Neuronal stem cell (in vitro differentiated cells): ENCODE results near the gene THOP1.

ENCODE experiments used
- DNase-seq: peaks from one replicate; pipeline ENCODE4 v3.0.0-alpha.2; 2013; ENCODE audit warnings: low spot score
- H2AFZ ChIP-seq: one replicate; pipeline ENCODE4 v1.6.1; 2013; ENCODE audit warnings: mild to moderate bottlenecking, low read length, inconsistent platforms
- H2AK5ac ChIP-seq: 2 replicates; pipeline ENCODE4 v1.6.1; 2013; ENCODE audit warnings: low read depth, mild to moderate bottlenecking, inconsistent platforms, low read length, moderate library complexity, mixed read lengths
- H2BK120ac ChIP-seq: 2 replicates; pipeline ENCODE4 v1.6.1; 2013; ENCODE audit warnings: low read depth, mild to moderate bottlenecking, inconsistent platforms, low read length, moderate library complexity, mixed read lengths
- H2BK12ac ChIP-seq: one replicate; pipeline ENCODE4 v1.6.1; 2013; ENCODE audit warnings: low read length, inconsistent platforms
- H2BK15ac ChIP-seq: 2 replicates; pipeline ENCODE4 v1.6.1; 2013; ENCODE audit warnings: mild to moderate bottlenecking, low read length, inconsistent platforms, mixed read lengths
- H2BK5ac ChIP-seq: one replicate; pipeline ENCODE4 v1.6.1; 2013; ENCODE audit warnings: inconsistent platforms, mild to moderate bottlenecking, low read length, moderate library complexity
- H3K14ac ChIP-seq: one replicate; pipeline ENCODE4 v1.6.1; 2013; ENCODE audit warnings: low read length, inconsistent platforms
- H3K18ac ChIP-seq: 2 replicates; pipeline ENCODE4 v1.6.1; 2013; ENCODE audit warnings: low read length, inconsistent platforms
- H3K23ac ChIP-seq: 2 replicates; pipeline ENCODE4 v1.6.1; 2013; ENCODE audit warnings: low read depth, mild to moderate bottlenecking, mixed read lengths, low read length, inconsistent platforms; ENCODE audit not compliant: poor library complexity
- H3K27ac ChIP-seq: replicated peaks from 3 replicates; pipeline ENCODE4 v1.5.1; 2013; ENCODE audit warnings: low read length, inconsistent platforms
- H3K27me3 ChIP-seq, 3 experiments: 2 replicates each; pipeline ENCODE4 v1.6.1; 2013; ENCODE audit warnings: low read length in 3 of 3, mild to moderate bottlenecking in 2 of 3, inconsistent platforms in 1 of 3, low read depth in 1 of 3, mixed read lengths in 1 of 3, moderate library complexity in 1 of 3; ENCODE audit not compliant: control insufficient read depth in 3 of 3, insufficient read depth in 3 of 3
- H3K36me3 ChIP-seq, 2 donors: replicated peaks in 1 of 2; 2 replicates each; pipeline ENCODE4 v1.6.1; 2013; ENCODE audit warnings: low read length in 2 of 2; ENCODE audit not compliant: control insufficient read depth in 2 of 2, insufficient read depth in 2 of 2
- H3K4ac ChIP-seq: 2 replicates; pipeline ENCODE4 v1.6.1; 2013; ENCODE audit warnings: inconsistent platforms, mild to moderate bottlenecking, low read length, moderate library complexity
- H3K4me1 ChIP-seq, 2 donors: 1 replicate in 1 of 2; 2 replicates in 1 of 2; pipeline ENCODE4 v1.6.1; 2013; ENCODE audit warnings: low read length in 2 of 2, low read depth in 1 of 2; ENCODE audit not compliant: control insufficient read depth in 2 of 2, insufficient read depth in 1 of 2
- H3K4me2 ChIP-seq: one replicate; pipeline ENCODE4 v1.6.1; 2013; ENCODE audit warnings: mild to moderate bottlenecking, low read length, inconsistent platforms; ENCODE audit not compliant: insufficient read depth, poor library complexity, severe bottlenecking
- H3K4me3 ChIP-seq, 2 donors: 2 replicates each; pipeline ENCODE4 v1.5.1; 2013; ENCODE audit warnings: low read length in 2 of 2, mild to moderate bottlenecking in 2 of 2, inconsistent platforms in 1 of 2, moderate library complexity in 1 of 2
- H3K79me1 ChIP-seq: one replicate; pipeline ENCODE4 v1.6.1; 2013; ENCODE audit warnings: low read depth, mild to moderate bottlenecking, inconsistent platforms, low read length, moderate library complexity
- H3K9ac ChIP-seq: one replicate; pipeline ENCODE4 v1.6.1; 2013; ENCODE audit warnings: mild to moderate bottlenecking, low read depth, low read length, inconsistent platforms; ENCODE audit not compliant: poor library complexity
- H3K9me3 ChIP-seq, 2 donors: replicated peaks in 1 of 2; 2 replicates each; pipeline versions ENCODE3 to v1.6.1; 2013; ENCODE audit warnings: low read length in 2 of 2, mild to moderate bottlenecking in 2 of 2, inconsistent platforms in 1 of 2, low read depth in 1 of 2, mixed read lengths in 1 of 2, moderate library complexity in 1 of 2; ENCODE audit not compliant: control insufficient read depth in 2 of 2, insufficient read depth in 1 of 2
- H4K8ac ChIP-seq: one replicate; pipeline ENCODE4 v1.6.1; 2013; ENCODE audit warnings: low read depth, mild to moderate bottlenecking, inconsistent platforms, low read length, moderate library complexity
- H4K91ac ChIP-seq: one replicate; pipeline ENCODE4 v1.6.1; 2013; ENCODE audit warnings: low read length, low read depth, mild to moderate bottlenecking, inconsistent platforms; ENCODE audit not compliant: poor library complexity
- WGBS, 2 donors: extraction: QIAGEN DNeasy Blood & Tissue Kit; methylation state at CpG; one replicate each; pipeline ENCODE4 v1.1.7; 2013; ENCODE audit warnings: missing lambda C conversion rate in 2 of 2, mixed read lengths in 1 of 2; ENCODE audit not compliant: insufficient read length in 2 of 2, insufficient replicate concordance in 1 of 2; ENCODE audit errors: extremely low coverage in 2 of 2; 5-methylcytosine and 5-hydroxymethylcytosine counted together

The THOP1 gene

DNA sequence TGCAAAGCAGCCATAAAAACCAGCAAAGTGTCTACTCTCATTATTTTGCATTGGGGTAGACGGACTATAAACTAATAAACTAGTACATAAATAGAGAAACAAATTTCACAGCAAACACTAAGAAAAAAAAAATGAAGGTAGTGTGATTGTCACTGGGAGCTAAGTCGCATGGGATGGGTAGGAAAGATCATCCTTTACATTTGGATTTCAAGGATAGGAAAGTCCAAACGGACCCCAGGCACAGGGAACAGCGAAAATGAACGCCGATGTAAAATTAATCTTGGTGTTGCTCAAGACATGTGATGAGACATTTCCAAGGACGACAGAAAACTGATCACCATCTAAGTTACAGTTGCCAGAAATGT is 1.5 kb upstream of the THOP1 start:
- no CpG with 5 or more reads among the region's 7 CpGs for WGBS, 2 donors
- no peak overlapping the region for H4K91ac ChIP-seq
- no peak overlapping the region for H3K9ac ChIP-seq
- H3K27ac ChIP-seq, result peak overlapping the region; percentile 76
- H3K18ac ChIP-seq, result no peak overlapping the region
- H2AK5ac ChIP-seq, result no peak overlapping the region
- no peak overlapping the region for H2BK120ac ChIP-seq
- H3K4me3 ChIP-seq, result peak overlapping the region in 1 of 2 donors; percentile 91
- DNase-seq, result no peak
- no peaks in the 10 kb centered on the region for H3K9me3 ChIP-seq
- H2BK15ac ChIP-seq, result no peak overlapping the region
- H3K79me1 ChIP-seq, result peaks cover 17% of the 10 kb centered on the region
- no peak overlapping the region for H2BK12ac ChIP-seq
- H3K27me3 ChIP-seq, result no peaks in the 10 kb centered on the region
- peak overlapping the region; percentile 81 for H2AFZ ChIP-seq
- H4K8ac ChIP-seq, result no peak overlapping the region
- peak overlapping the region; percentile 28 for H3K4me2 ChIP-seq
- no peak overlapping the region for H3K23ac ChIP-seq
- peaks cover 8 to 44% of the 10 kb centered on the region in 2 donors for H3K36me3 ChIP-seq
- H3K14ac ChIP-seq, result no peak overlapping the region
- peaks cover 10 to 11% of the 10 kb centered on the region in 2 donors for H3K4me1 ChIP-seq
- no peak overlapping the region for H3K4ac ChIP-seq
- no peak overlapping the region for H2BK5ac ChIP-seq

DNA sequence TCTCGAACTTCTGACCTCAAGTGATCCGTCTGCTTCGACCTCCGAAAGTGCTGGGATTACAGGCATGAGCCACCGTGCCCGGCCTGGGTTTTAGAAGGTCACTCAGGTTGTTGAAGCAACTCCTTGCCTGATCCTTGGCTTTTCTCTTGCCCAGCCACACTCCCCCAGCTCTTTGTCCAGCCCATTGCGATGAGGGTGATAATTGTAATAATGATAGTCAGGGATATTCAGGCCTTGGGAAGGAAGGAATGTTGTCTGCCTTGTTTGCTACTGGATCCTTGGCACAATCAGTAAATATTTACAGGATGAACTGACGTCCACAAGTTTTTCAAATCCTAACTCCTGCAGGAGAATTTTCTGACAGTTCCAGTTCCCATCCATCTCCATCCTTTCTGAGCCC is 1.8 kb downstream of the THOP1 start:
- Histone ChIP-seq H3K4me2 (no peak overlapping the region), H3K4ac (no peak overlapping the region), H4K8ac (no peak overlapping the region), H2BK5ac (no peak overlapping the region), H3K9ac (no peak overlapping the region), H3K27me3 (no peaks in the 10 kb centered on the region), H2AK5ac (no peak overlapping the region), H2BK12ac (no peak overlapping the region), H3K36me3 (peaks cover 16 to 45% of the 10 kb centered on the region in 2 donors), H3K14ac (no peak overlapping the region), H3K18ac (no peak overlapping the region), H3K23ac (no peak overlapping the region), H3K27ac (no peak overlapping the region), H4K91ac (no peak overlapping the region), H3K4me3 (peak overlapping the region in 1 of 2 donors; percentile 22), H3K4me1 (peaks cover 7 to 8% of the 10 kb centered on the region in 2 donors), H2BK120ac (no peak overlapping the region), H2BK15ac (no peak overlapping the region), H3K9me3 (no peaks in the 10 kb centered on the region), H2AFZ (no peak overlapping the region), H3K79me1 (peaks cover 23% of the 10 kb centered on the region)
- no peak for DNase-seq
- no CpG with 5 or more reads among the region's 8 CpGs for WGBS, 2 donors

DNA sequence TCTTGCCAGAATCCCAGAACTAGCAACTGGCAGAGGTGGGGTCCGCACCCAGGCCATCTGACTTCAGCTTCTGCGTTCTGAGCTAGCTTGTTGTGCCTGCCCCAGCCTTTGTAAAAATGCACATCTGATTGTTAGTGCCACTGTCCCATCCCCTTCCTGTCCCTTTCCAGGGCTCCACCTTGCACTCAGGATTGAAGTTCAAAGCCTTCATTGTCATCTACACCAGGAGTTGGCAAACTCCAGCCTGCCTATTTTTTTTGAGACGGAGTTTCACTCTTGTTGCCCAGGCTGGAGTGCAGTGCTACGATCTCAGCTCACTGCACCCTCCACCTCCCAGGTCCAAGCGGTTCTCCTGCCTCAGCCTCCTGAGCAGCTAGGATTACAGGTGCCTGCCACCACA is 2.9 kb downstream of the THOP1 start:
- H3K9ac ChIP-seq, result no peak overlapping the region
- WGBS, 2 donors, result no CpG with 5 or more reads among the region's 5 CpGs
- no peak overlapping the region for H2BK5ac ChIP-seq
- no peaks in the 10 kb centered on the region for H3K9me3 ChIP-seq
- H4K91ac ChIP-seq, result no peak overlapping the region
- peaks cover 16 to 56% of the 10 kb centered on the region in 2 donors for H3K36me3 ChIP-seq
- no peak overlapping the region for H3K18ac ChIP-seq
- no peak for DNase-seq
- H4K8ac ChIP-seq, result no peak overlapping the region
- H3K4me2 ChIP-seq, result no peak overlapping the region
- H2BK15ac ChIP-seq, result no peak overlapping the region
- H2BK120ac ChIP-seq, result no peak overlapping the region
- H2AFZ ChIP-seq, result no peak overlapping the region
- no peak overlapping the region for H2AK5ac ChIP-seq
- no peaks in the 10 kb centered on the region for H3K27me3 ChIP-seq
- H3K4me1 ChIP-seq, result peaks cover 3 to 4% of the 10 kb centered on the region in 2 donors
- H3K23ac ChIP-seq, result no peak overlapping the region
- H3K27ac ChIP-seq, result no peak overlapping the region
- no peak overlapping the region for H3K4me3 ChIP-seq
- no peak overlapping the region for H2BK12ac ChIP-seq
- H3K4ac ChIP-seq, result no peak overlapping the region
- no peak overlapping the region for H3K14ac ChIP-seq
- H3K79me1 ChIP-seq, result peaks cover 19% of the 10 kb centered on the region

DNA sequence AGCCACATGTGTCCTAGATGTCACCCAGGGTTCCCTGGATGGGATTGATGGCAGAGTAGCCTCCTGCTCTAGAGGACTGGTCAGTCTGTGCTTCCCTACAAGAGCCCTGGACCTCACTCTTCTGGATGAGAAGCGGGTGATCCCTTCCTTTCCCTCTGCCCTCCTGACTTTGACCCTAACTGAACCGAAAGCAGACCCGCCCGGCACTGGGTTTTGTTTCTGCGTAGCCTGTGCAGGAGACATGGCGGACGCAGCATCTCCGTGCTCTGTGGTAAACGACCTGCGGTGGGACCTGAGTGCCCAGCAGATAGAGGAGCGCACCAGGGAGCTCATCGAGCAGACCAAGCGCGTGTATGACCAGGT is 4.9 kb downstream of the THOP1 start:
- Histone ChIP-seq H2BK12ac (no peak overlapping the region), H3K4ac (no peak overlapping the region), H3K18ac (no peak overlapping the region), H3K4me2 (no peak overlapping the region), H3K23ac (peak overlapping the region; percentile 43), H3K27me3 (no peaks in the 10 kb centered on the region), H2AK5ac (no peak overlapping the region), H2BK5ac (no peak overlapping the region), H3K36me3 (peaks cover 27 to 75% of the 10 kb centered on the region in 2 donors), H4K8ac (no peak overlapping the region), H3K9me3 (no peaks in the 10 kb centered on the region), H4K91ac (no peak overlapping the region), H2BK120ac (no peak overlapping the region), H3K79me1 (peaks cover 21% of the 10 kb centered on the region), H3K14ac (peak overlapping the region; percentile 89), H2BK15ac (no peak overlapping the region), H3K4me1 (no peaks in the 10 kb centered on the region), H3K27ac (no peak overlapping the region), H2AFZ (no peak overlapping the region), H3K4me3 (no peak overlapping the region), H3K9ac (peak overlapping the region; percentile 38)
- no peak for DNase-seq
- whole genome bisulfite sequencing, 2 donors, result no CpG with 5 or more reads among the region's 14 CpGs
